Cardiac muscle cell (in vitro differentiated cells and primary cell): Measurements from ENCODE around the gene LDLRAD4. TPM values are rescaled to one million over a fixed set of nuclear protein-coding genes. Genes with fewer than 3 reads are reported as not detected.

Experiments used
- DNase-seq, 2 donors: peaks; one replicate each; pipeline versions ENCODE4 v3.0.0 to v3.0.0-alpha.2; 2010 to 2017; ENCODE audit warnings: low read depth in 1 of 2, low spot score in 1 of 2
- H3K27ac ChIP-seq: fragments of 200-600 bp; sonication (generic); 2 replicates; pipeline ENCODE4 v1.5.1; 2016
- H3K27me3 ChIP-seq: fragments of 200-600 bp; sonication (generic); 2 replicates; pipeline ENCODE4 v1.6.0; 2016; ENCODE audit warnings: control low read depth
- H3K36me3 ChIP-seq: fragments of 200-600 bp; sonication (generic); 2 replicates; pipeline ENCODE4 v1.5.1; 2016; ENCODE audit warnings: control low read depth
- H3K4me1 ChIP-seq: fragments of 200-600 bp; sonication (generic); 2 replicates; pipeline ENCODE4 v1.8.1; 2017; ENCODE audit warnings: low read depth, mild to moderate bottlenecking, mixed run types
- H3K4me3 ChIP-seq: fragments of 200-600 bp; sonication (generic); 2 replicates; pipeline ENCODE4 v1.5.1; 2016; ENCODE audit warnings: mild to moderate bottlenecking
- H3K9me3 ChIP-seq: fragments of 200-600 bp; sonication (generic); 2 replicates; pipeline ENCODE4 v1.5.1; 2017; ENCODE audit warnings: low read depth, mild to moderate bottlenecking, control low read depth
- CTCF ChIP-seq: IDR thresholded peaks from 2 replicates; pipeline ENCODE4 v1.5.1; 2012; ENCODE audit warnings: low read depth, mild to moderate bottlenecking, low read length
- polyA plus RNA-seq: library from polyadenylated mRNA; unstranded; fragments of >200 nt; fragmentation: Nextera tagmentation; extraction: Ambion mirVana; gene quantifications from 2 replicates; pipeline ENCODE4 v1.2.1, GENCODE V29; 2016
- total RNA-seq: library from RNA; depleted of rRNA; stranded (reverse); fragments of >200 nt; gene quantifications from 2 replicates; pipeline ENCODE4 v1.2.3, GENCODE V29; 2016

Gene LDLRAD4
- total and polyA plus RNA-seq, 2 experiments from 2014 or later = 10.5 to 11.5 TPM

- Histone ChIP-seq H3K4me1 (peaks cover 6% of the 10 kb centered on the region), H3K4me3 (no peak overlapping the region), H3K36me3 (no peaks in the 10 kb centered on the region), H3K9me3 (no peaks in the 10 kb centered on the region), H3K27ac (no peak overlapping the region), H3K27me3 (no peaks in the 10 kb centered on the region)
- DNase-seq = no peak
- TF ChIP-seq CTCF = no peak
These were observed 336.6 kb downstream of the LDLRAD4 start for GRCh38 chr18:13555192-13555591.

- no peak for DNase-seq
- H3K4me1 ChIP-seq = peaks cover 6% of the 10 kb centered on the region
- no peak overlapping the region for H3K4me3 ChIP-seq
- no peak overlapping the region for H3K27ac ChIP-seq
- no peaks in the 10 kb centered on the region for H3K36me3 ChIP-seq
- no peaks in the 10 kb centered on the region for H3K9me3 ChIP-seq
- no peaks in the 10 kb centered on the region for H3K27me3 ChIP-seq
- no peak for TF ChIP-seq CTCF
These were observed 337.3 kb downstream of the LDLRAD4 start for GRCh38 chr18:13555865-13556264.

- H3K27ac ChIP-seq = no peak overlapping the region
- H3K4me1 ChIP-seq = peaks cover 6% of the 10 kb centered on the region
- DNase-seq = no peak
- H3K27me3 ChIP-seq = no peaks in the 10 kb centered on the region
- no peaks in the 10 kb centered on the region for H3K9me3 ChIP-seq
- H3K36me3 ChIP-seq = no peaks in the 10 kb centered on the region
- H3K4me3 ChIP-seq = no peak overlapping the region
- no peak for TF ChIP-seq CTCF
These were observed 337.9 kb downstream of the LDLRAD4 start for GRCh38 chr18:13556502-13556901.

GRCh38 chr18:13558124-13558523 is 339.6 kb downstream of the LDLRAD4 start:
- H3K4me3 ChIP-seq = no peak overlapping the region
- H3K9me3 ChIP-seq = no peaks in the 10 kb centered on the region
- peak; percentile 50 to 72 for DNase-seq
- peaks cover 11% of the 10 kb centered on the region for H3K4me1 ChIP-seq
- H3K27me3 ChIP-seq = no peaks in the 10 kb centered on the region
- no peaks in the 10 kb centered on the region for H3K36me3 ChIP-seq
- TF ChIP-seq CTCF = peak; percentile 69
- H3K27ac ChIP-seq = no peak overlapping the region

GRCh38 chr18:13558790-13559189 is 340.2 kb downstream of the LDLRAD4 start:
- no peak for DNase-seq
- Histone ChIP-seq H3K9me3 (no peaks in the 10 kb centered on the region), H3K4me3 (no peak overlapping the region), H3K27ac (no peak overlapping the region), H3K27me3 (no peaks in the 10 kb centered on the region), H3K36me3 (no peaks in the 10 kb centered on the region), H3K4me1 (peaks cover 17% of the 10 kb centered on the region)
- no peak for TF ChIP-seq CTCF

- H3K9me3 ChIP-seq = no peaks in the 10 kb centered on the region
- H3K4me3 ChIP-seq = no peak overlapping the region
- DNase-seq = no peak
- H3K27me3 ChIP-seq = no peaks in the 10 kb centered on the region
- no peak overlapping the region for H3K27ac ChIP-seq
- no peak for TF ChIP-seq CTCF
- peaks cover 21% of the 10 kb centered on the region for H3K4me1 ChIP-seq
- H3K36me3 ChIP-seq = no peaks in the 10 kb centered on the region
These were observed 341.2 kb downstream of the LDLRAD4 start for GRCh38 chr18:13559754-13560153.
